C1 segment of cervical spinal cord (tissue), 14 donors: ENCODE results near the gene CALB2.
A peak's percentile ranks its signal among the peaks of the same experiment; 100 is the strongest.

Source experiments
- DNase-seq, 14 donors: peaks; one replicate each; lab custom pipeline; 2025; lab: John Stamatoyannopoulos, UW

Gene CALB2

GRCh38 chr16:71387045-71387871 lies 28.7 kb downstream of the CALB2 start:
- DNase-seq = no peak

DNA sequence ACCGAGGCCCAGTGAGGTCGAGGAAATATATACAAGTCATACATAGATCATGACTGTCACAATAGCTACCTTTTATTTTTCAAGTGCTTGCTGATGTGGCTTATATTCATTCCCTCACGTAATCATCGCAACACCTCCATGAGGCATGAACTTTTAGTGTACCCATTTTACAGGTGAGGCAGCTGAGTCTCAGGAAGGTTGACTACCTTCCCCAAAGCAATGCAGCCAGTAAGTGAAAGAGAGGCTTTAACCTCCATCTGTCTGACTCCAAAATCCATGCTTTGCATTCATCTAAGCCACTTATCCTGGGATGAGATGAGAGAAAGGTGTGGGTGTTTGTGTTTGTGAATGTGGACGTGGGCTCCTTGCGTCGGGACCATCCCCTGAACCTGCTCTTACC lies 30.8 kb downstream of the CALB2 start:
- no peak for DNase-seq

GRCh38 chr16:71396594-71396993 lies 38.1 kb downstream of the CALB2 start:
- DNase-seq = no peak

GRCh38 chr16:71399801-71400563 lies 41.5 kb downstream of the CALB2 start:
- DNase-seq = no peak

GRCh38 chr16:71402007-71402406 lies 43.5 kb downstream of the CALB2 start:
- DNase-seq = no peak

- DNase-seq = no peak
Observed at GRCh38 chr16:71402674-71403073, 44.2 kb downstream of the CALB2 start.

GRCh38 chr16:71404364-71404763 lies 45.8 kb downstream of the CALB2 start:
- no peak for DNase-seq

DNA sequence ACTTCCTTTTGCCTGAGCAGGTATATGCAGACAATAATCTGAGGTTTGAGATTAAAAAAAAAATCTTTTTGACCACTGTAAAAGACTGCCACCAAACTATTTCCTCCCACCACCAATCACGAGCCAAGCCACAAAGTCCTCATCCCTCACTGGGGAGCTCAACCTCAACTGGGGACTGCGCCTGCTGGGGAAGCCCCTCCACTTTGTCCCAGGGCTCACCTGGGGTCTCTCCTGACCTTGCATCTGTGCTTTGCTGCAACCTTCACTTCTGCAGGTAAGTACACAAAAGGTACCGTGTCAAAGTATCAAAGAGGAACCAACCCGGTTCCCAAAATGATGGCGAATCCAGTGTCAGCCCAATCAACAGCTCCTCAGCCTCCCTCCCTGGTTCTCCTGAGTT lies 47.8 kb downstream of the CALB2 start:
- DNase-seq = no peak

DNA sequence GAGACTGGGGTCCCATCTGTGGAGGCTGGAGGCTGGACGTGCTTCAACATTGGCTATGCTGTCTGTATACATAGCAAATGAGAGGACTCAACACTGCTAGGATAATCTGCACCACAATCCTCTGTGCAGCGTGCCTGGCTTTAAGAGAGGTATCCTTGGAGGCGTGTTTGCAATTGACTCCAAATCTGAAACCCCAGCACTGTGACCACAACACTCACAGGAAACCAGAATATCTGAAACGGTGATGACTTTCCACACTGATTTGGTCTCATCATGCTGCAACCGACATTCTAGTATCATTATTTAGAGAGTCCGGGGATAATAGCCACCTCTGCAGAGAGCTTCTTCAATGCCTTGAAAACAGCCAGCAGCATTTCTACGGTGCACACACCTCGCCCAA lies 48.2 kb downstream of the CALB2 start:
- DNase-seq = no peak

- no peak for DNase-seq
Observed at GRCh38 chr16:71407731-71408130, 49.2 kb downstream of the CALB2 start.

GRCh38 chr16:71408536-71408935 lies 50.0 kb downstream of the CALB2 start:
- no peak for DNase-seq

GRCh38 chr16:71409011-71409775 lies 50.7 kb downstream of the CALB2 start:
- DNase-seq = no peak

DNA sequence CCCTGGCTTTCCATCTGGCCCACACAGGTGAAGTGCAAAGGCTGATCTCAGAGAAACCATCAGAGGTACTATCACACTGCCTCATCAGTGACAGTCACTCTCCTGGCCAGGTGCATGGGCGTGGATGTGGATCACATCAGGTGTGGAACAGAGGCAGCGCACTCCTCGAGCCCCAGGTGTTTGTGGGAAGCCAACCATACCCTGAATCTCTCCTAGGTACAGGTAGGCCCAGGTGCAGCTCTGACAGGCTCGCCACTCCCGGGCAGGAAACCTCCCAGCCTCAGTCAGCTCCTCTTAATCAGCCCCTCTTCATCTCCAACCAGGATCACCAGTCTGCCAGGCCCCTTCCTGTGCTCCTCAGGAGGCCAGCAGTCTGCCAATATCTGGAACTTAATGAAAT lies 51.6 kb downstream of the CALB2 start:
- no peak for DNase-seq

DNA sequence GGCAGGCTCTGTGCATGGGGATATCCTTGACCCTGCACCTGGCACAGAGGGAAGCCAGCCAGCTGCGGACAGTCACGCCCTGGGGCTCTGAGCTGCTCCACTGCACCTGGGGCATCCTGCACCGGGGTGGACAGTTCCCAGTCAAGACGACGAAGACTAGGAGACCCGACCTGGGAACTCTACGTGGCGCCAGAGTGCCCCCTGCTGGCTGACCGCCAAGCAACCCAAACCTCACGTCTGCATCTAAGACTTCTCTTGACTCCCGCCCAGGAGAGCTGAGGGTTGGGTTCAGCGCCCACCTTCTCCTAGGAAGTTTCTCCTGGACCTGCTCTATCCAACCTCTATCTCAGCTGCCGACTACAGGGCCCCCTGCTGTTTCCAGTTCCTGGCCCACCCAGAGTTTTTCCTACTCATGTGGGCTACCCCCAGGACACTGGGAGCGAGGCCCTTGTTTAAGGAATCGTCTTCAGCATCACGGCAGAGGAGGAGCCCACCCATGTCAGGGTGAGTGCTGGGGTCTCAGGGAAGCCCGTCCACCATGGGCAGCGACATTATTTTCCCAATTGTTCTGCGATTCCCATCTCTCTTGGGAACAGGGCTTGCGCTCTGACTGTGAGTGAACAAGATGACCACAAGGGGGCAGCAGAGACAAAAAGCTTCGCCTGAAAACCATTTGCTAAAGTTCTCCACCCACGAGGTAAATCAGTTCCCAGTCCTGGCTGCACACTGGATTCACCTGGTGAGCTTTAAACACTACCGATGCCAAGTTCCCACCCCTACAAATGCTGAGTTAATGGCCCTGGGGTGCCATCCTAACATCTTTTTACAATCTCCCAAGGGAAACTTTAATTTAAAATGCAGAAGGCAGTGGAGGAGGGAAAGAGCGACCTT lies 54.0 kb downstream of the CALB2 start:
- DNase-seq = peak in 12 of 14 donors; percentile 4 to 37 (median 20)

GRCh38 chr16:71413341-71413740 lies 54.8 kb downstream of the CALB2 start:
- no peak for DNase-seq

GRCh38 chr16:71414038-71414437 lies 55.5 kb downstream of the CALB2 start:
- no peak for DNase-seq

- DNase-seq = no peak
Observed at GRCh38 chr16:71421911-71422310, 63.4 kb downstream of the CALB2 start.

GRCh38 chr16:71423016-71423415 lies 64.5 kb downstream of the CALB2 start:
- no peak for DNase-seq

DNA sequence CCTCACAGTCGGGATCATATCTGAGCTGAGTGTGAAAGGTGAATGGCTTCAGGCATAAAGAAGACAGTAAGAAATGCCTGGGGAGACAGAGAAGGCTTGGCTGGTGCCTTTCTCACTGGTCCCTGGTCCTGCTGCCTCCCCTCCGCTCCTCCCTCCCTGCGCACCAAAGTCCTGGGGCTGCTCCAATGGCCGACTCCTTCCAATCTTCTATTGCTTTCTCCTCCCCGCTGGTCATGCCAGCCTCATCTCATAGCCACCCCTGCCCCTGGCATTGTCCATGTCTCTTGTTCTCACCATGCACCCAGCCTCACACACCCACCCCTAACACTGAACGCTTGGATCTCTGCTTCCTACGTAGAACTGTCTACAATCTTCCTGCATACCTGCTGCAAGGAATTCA lies 65.3 kb downstream of the CALB2 start:
- DNase-seq = no peak

DNA sequence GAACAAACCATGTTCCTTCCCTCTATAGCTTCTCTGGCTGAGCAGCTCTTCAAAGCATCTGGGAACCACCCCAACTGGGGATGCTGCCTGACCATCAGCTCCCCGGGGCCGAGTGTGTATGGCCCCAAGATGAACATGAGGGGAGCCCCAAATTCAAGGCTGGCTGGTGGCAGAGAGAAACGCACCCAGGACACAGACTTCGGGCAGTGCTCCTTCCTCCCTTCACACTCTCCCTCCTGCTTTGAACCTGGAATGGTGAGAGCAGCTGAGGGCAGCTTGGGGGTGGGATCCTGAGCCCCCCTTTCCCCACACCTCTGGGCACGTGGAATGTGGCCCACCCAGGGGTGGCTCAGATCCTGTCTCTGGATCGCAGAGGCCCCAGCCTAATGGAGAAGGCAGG lies 66.1 kb downstream of the CALB2 start:
- no peak for DNase-seq

GRCh38 chr16:71425746-71426068 lies 67.2 kb downstream of the CALB2 start:
- DNase-seq = no peak
